ENCODE measurements around the gene PARP6.

The PARP6 gene

DNA sequence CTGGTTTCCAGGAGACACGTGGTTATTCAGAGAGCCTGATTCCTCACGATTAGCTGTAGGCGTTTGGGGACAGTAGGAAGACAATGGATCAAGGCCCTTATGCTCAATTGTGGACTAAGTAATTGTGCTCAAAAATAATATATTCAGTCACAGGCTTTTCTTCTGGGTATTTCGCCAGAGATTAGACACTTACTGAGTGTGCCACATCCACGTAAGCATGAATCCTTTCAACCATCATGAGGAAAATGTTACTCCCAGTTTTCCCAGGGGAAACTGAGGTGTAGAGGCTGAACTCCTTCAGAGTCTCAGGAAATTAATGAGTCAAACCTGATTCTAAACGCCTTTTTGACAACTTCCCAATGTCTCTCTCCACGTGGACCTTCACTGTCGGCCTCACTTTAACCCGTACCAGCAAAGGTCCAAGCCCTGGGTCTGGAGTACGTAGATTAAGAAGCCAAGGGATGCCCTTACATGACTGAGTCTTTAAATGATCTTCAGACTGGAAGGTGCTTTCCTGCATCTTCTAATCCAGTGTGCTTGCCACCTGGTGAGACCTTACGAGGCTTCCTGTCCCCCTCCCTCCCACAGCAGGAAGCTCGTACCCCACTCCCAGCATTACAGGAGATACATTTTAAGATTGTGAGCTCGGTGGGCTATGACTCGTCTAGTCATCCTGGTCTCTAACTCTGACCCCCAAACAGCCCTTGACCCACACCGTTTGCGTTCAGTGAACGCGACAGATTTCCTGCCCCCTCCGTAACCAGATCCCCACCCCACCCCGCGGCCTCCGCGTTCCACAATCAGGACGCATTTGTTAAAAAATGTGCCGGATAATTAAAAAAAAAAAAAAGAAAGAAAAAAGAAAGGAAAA, 43.0 kb downstream of the PARP6 start:
- H3K9ac ChIP-seq (ENCODE audit: low read length) = peak overlapping the region; percentile 98
- H4K20me1 ChIP-seq (ENCODE audit: low read depth, low read length) = peaks cover 10% of the 10 kb centered on the region
- peak overlapping the region; percentile 93 for H3K27ac ChIP-seq (ENCODE audit: low read depth, low read length)
- no peak for TF ChIP-seq EZH2phosphoT487 (conservative IDR thresholded peaks at IDR 0.05; ENCODE audit: low read length)
- TF ChIP-seq, protein P1, sequence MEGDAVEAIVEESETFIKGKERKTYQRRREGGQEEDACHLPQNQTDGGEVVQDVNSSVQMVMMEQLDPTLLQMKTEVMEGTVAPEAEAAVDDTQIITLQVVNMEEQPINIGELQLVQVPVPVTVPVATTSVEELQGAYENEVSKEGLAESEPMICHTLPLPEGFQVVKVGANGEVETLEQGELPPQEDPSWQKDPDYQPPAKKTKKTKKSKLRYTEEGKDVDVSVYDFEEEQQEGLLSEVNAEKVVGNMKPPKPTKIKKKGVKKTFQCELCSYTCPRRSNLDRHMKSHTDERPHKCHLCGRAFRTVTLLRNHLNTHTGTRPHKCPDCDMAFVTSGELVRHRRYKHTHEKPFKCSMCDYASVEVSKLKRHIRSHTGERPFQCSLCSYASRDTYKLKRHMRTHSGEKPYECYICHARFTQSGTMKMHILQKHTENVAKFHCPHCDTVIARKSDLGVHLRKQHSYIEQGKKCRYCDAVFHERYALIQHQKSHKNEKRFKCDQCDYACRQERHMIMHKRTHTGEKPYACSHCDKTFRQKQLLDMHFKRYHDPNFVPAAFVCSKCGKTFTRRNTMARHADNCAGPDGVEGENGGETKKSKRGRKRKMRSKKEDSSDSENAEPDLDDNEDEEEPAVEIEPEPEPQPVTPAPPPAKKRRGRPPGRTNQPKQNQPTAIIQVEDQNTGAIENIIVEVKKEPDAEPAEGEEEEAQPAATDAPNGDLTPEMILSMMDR (IDR thresholded peaks at IDR 0.05; ENCODE audit: insufficient read depth, low read length, poor library complexity, severe bottlenecking) = no peak
- peak overlapping the region; percentile 88 for H3K4me2 ChIP-seq (ENCODE audit: low read depth, low read length, poor library complexity, severe bottlenecking)
- H3K36me3 ChIP-seq (ENCODE audit: low read length) = peaks cover 3% of the 10 kb centered on the region
- no peak overlapping the region for H2AFZ ChIP-seq (ENCODE audit: low read depth, low read length, severe bottlenecking)
- H3K9me3 ChIP-seq (ENCODE audit: insufficient read depth, low read length) = no peaks in the 10 kb centered on the region
- H3K79me2 ChIP-seq (ENCODE audit: insufficient read depth, low read length) = peaks cover 64% of the 10 kb centered on the region
- no peaks in the 10 kb centered on the region for H3K27me3 ChIP-seq (ENCODE audit: low read length)
- H3F3A ChIP-seq (ENCODE audit: insufficient read depth) = peaks cover 64% of the 10 kb centered on the region
- H3K9me2 ChIP-seq (replicated peaks; ENCODE audit: insufficient read depth, low read length) = no peaks in the 10 kb centered on the region
- peak overlapping the region; percentile 97 for H3K4me3 ChIP-seq (ENCODE audit: insufficient read depth, low read length, poor library complexity, severe bottlenecking)

DNA sequence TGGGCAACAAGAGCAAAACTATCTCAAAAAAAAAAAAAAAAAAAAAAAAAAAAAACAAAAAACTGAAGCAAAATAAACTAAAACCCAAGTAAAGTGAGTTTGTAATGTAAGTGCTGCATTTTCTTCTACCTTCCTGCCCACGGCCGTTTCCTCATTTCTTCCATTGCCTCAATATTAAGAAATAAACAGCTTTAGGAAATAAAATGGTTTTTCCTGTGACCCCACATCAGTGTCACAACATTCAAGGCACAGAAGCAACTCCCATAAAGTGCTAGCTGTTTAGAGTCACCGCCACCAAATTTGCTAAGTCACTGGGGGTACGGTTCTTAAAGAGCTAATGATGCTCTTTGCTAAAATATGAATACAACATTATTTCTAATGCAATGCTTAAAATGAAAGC, 44.6 kb downstream of the PARP6 start:
- peaks cover 80% of the 10 kb centered on the region for H3K79me2 ChIP-seq (ENCODE audit: insufficient read depth, low read length)
- H3K9me3 ChIP-seq (ENCODE audit: insufficient read depth, low read length) = no peaks in the 10 kb centered on the region
- peaks cover 3% of the 10 kb centered on the region for H3K36me3 ChIP-seq (ENCODE audit: low read length)
- peak overlapping the region; percentile 97 for H3K4me3 ChIP-seq (ENCODE audit: insufficient read depth, low read length, poor library complexity, severe bottlenecking)
- H4K20me1 ChIP-seq (ENCODE audit: low read depth, low read length) = peaks cover 23% of the 10 kb centered on the region
- peak overlapping the region; percentile 88 for H3K4me2 ChIP-seq (ENCODE audit: low read depth, low read length, poor library complexity, severe bottlenecking)
- peak overlapping the region; percentile 93 for H3K27ac ChIP-seq (ENCODE audit: low read depth, low read length)
- TF ChIP-seq EZH2phosphoT487 (conservative IDR thresholded peaks at IDR 0.05; ENCODE audit: low read length) = no peak
- TF ChIP-seq, protein P1 (IDR thresholded peaks at IDR 0.05; ENCODE audit: insufficient read depth, low read length, poor library complexity, severe bottlenecking) = no peak
- no peaks in the 10 kb centered on the region for H3K9me2 ChIP-seq (replicated peaks; ENCODE audit: insufficient read depth, low read length)
- H2AFZ ChIP-seq (ENCODE audit: low read depth, low read length, severe bottlenecking) = no peak overlapping the region
- H3K27me3 ChIP-seq (ENCODE audit: low read length) = no peaks in the 10 kb centered on the region
- H3F3A ChIP-seq (ENCODE audit: insufficient read depth) = peaks cover 60% of the 10 kb centered on the region
- H3K9ac ChIP-seq (ENCODE audit: low read length) = peak overlapping the region; percentile 98

DNA sequence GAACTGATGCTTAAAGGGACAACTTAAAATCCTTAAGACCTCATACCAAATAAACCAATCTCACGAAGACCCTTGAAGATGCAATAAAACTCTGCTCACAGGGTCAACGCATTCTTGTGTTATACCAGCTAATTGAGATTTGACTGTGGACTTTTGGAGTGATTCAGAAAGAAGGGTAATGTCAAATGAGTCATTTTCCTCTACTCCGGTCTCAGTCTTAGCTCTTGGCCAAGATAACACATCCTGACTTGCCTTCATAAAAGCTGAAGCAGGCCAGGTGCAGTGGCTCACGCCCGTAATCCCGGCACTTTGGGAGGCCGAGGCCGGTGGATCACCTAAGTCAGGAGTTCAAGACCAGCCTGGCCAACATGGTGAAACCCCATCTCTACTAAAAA, 45.2 kb downstream of the PARP6 start:
- Histone ChIP-seq H3K79me2 (ENCODE audit: insufficient read depth, low read length) (peaks cover 86% of the 10 kb centered on the region), H3K4me2 (ENCODE audit: low read depth, low read length, poor library complexity, severe bottlenecking) (peak overlapping the region; percentile 88), H3F3A (ENCODE audit: insufficient read depth) (peaks cover 57% of the 10 kb centered on the region), H3K4me3 (ENCODE audit: insufficient read depth, low read length, poor library complexity, severe bottlenecking) (peak overlapping the region; percentile 97), H4K20me1 (ENCODE audit: low read depth, low read length) (peaks cover 28% of the 10 kb centered on the region), H3K9me3 (ENCODE audit: insufficient read depth, low read length) (no peaks in the 10 kb centered on the region), H3K36me3 (ENCODE audit: low read length) (peaks cover 3% of the 10 kb centered on the region), H3K9me2 (replicated peaks; ENCODE audit: insufficient read depth, low read length) (no peaks in the 10 kb centered on the region), H3K9ac (ENCODE audit: low read length) (peak overlapping the region; percentile 98), H3K27me3 (ENCODE audit: low read length) (no peaks in the 10 kb centered on the region), H2AFZ (ENCODE audit: low read depth, low read length, severe bottlenecking) (no peak overlapping the region), H3K27ac (ENCODE audit: low read depth, low read length) (peak overlapping the region; percentile 93)
- TF ChIP-seq, protein P1 (IDR thresholded peaks at IDR 0.05; ENCODE audit: insufficient read depth, low read length, poor library complexity, severe bottlenecking) = no peak
- TF ChIP-seq EZH2phosphoT487 (conservative IDR thresholded peaks at IDR 0.05; ENCODE audit: low read length) = no peak
